ENCODE results near the gene ATP12A.

The ATP12A gene

DNA sequence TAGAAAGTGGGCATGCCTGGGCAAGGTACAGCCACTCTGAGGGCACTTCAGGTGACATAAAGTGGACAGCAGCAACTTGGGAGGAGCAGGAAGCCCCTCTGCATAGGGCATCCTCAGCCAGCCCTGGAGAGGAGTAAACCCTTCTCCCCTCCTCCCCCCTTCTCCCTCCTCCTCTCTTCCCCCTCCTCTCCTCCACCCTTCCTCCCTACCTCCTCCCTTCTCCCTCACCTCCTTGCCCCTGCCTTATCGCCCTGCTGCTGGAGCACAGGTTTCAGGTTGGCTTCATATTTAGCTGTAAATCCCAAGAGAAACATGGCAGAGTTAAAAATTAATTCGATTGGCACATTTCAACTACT is 30.5 kb upstream of the ATP12A start:
- TF ChIP-seq, protein P1, sequence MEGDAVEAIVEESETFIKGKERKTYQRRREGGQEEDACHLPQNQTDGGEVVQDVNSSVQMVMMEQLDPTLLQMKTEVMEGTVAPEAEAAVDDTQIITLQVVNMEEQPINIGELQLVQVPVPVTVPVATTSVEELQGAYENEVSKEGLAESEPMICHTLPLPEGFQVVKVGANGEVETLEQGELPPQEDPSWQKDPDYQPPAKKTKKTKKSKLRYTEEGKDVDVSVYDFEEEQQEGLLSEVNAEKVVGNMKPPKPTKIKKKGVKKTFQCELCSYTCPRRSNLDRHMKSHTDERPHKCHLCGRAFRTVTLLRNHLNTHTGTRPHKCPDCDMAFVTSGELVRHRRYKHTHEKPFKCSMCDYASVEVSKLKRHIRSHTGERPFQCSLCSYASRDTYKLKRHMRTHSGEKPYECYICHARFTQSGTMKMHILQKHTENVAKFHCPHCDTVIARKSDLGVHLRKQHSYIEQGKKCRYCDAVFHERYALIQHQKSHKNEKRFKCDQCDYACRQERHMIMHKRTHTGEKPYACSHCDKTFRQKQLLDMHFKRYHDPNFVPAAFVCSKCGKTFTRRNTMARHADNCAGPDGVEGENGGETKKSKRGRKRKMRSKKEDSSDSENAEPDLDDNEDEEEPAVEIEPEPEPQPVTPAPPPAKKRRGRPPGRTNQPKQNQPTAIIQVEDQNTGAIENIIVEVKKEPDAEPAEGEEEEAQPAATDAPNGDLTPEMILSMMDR (IDR thresholded peaks at IDR 0.05; ENCODE audit: unreplicated experiment in 3 of 3): no peak
- peaks cover 4% of the 10 kb centered on the region for H3K9me3 Mint-ChIP-seq
- no peak overlapping the region for H3K4me3 Mint-ChIP-seq
- peak overlapping the region; percentile 87 to 98 (median 97) for H3K27ac Mint-ChIP-seq
- H3K27me3 Mint-ChIP-seq (ENCODE audit: low read depth): peaks cover 8% of the 10 kb centered on the region
- H3K4me1 Mint-ChIP-seq: peaks cover 21% of the 10 kb centered on the region
- no peaks in the 10 kb centered on the region for H3K36me3 Mint-ChIP-seq (ENCODE audit: low read depth)

GRCh38 chr13:24650161-24650560 is 30.0 kb upstream of the ATP12A start:
- Mint-ChIP-seq H3K9me3 (peaks cover 4% of the 10 kb centered on the region), H3K36me3 (ENCODE audit: low read depth) (no peaks in the 10 kb centered on the region), H3K27ac (peak overlapping the region; percentile 87 to 98 (median 97)), H3K4me1 (peaks cover 21% of the 10 kb centered on the region), H3K4me3 (peak overlapping the region in 1 of 3 experiments; percentile 39), H3K27me3 (ENCODE audit: low read depth) (peaks cover 8% of the 10 kb centered on the region)
- TF ChIP-seq, protein P1 (IDR thresholded peaks at IDR 0.05; ENCODE audit: unreplicated experiment in 3 of 3): no peak

GRCh38 chr13:24651718-24652345 is 28.4 kb upstream of the ATP12A start:
- Mint-ChIP-seq H3K36me3 (ENCODE audit: low read depth) (no peaks in the 10 kb centered on the region), H3K4me1 (peaks cover 19% of the 10 kb centered on the region), H3K9me3 (peaks cover under 1% of the 10 kb centered on the region), H3K27ac (peak overlapping the region; percentile 68 to 87 (median 85)), H3K27me3 (ENCODE audit: low read depth) (peaks cover 8% of the 10 kb centered on the region), H3K4me3 (no peak overlapping the region)
- TF ChIP-seq, protein P1 (IDR thresholded peaks at IDR 0.05; ENCODE audit: unreplicated experiment in 3 of 3): no peak

- Mint-ChIP-seq H3K9me3 (no peaks in the 10 kb centered on the region), H3K27ac (peak overlapping the region; percentile 68 to 87 (median 85)), H3K4me1 (peaks cover 16% of the 10 kb centered on the region), H3K4me3 (no peak overlapping the region), H3K36me3 (ENCODE audit: low read depth) (no peaks in the 10 kb centered on the region), H3K27me3 (ENCODE audit: low read depth) (peaks cover 8% of the 10 kb centered on the region)
- TF ChIP-seq, protein P1 (IDR thresholded peaks at IDR 0.05; ENCODE audit: unreplicated experiment in 3 of 3): no peak
Measured at GRCh38 chr13:24652359-24652758, 27.8 kb upstream of the ATP12A start.

DNA sequence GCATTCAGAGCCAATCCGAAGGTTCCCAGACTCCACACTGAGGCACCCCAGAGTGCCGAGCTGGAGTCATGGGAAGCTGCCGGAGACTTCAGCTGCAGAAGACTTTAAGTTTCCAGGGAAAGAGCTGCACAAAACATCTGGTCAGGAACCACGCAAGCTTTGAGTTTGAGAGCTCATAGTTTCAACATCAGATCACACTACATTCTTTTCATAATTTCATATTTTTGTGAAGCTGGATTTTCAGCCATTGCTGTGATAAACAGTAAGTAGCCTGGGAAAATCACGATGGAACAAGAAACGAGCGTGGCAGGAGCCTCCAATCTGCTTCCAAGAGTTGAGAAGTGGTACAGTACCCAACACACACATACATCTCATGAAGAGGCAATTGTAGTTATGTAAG is 25.5 kb upstream of the ATP12A start:
- no peak overlapping the region for H3K4me3 Mint-ChIP-seq
- no peak overlapping the region for H3K27ac Mint-ChIP-seq
- TF ChIP-seq, protein P1 (IDR thresholded peaks at IDR 0.05; ENCODE audit: unreplicated experiment in 3 of 3): no peak
- no peaks in the 10 kb centered on the region for H3K9me3 Mint-ChIP-seq
- peaks cover 11% of the 10 kb centered on the region for H3K4me1 Mint-ChIP-seq
- H3K27me3 Mint-ChIP-seq (ENCODE audit: low read depth): peaks cover 8% of the 10 kb centered on the region
- no peaks in the 10 kb centered on the region for H3K36me3 Mint-ChIP-seq (ENCODE audit: low read depth)

- TF ChIP-seq, protein P1 (IDR thresholded peaks at IDR 0.05; ENCODE audit: unreplicated experiment in 3 of 3): no peak
- no peaks in the 10 kb centered on the region for H3K9me3 Mint-ChIP-seq
- H3K4me1 Mint-ChIP-seq: no peaks in the 10 kb centered on the region
- no peak overlapping the region for H3K27ac Mint-ChIP-seq
- H3K36me3 Mint-ChIP-seq (ENCODE audit: low read depth): no peaks in the 10 kb centered on the region
- H3K27me3 Mint-ChIP-seq (ENCODE audit: low read depth): no peaks in the 10 kb centered on the region
- no peak overlapping the region for H3K4me3 Mint-ChIP-seq
Measured at GRCh38 chr13:24659239-24659638, 21.0 kb upstream of the ATP12A start.
